SU-DHL-6 (cell line): Measurements from ENCODE around the gene WDFY1.

Experiments
- EZH2phosphoT487 ChIP-seq: fragments of 200-600 bp; sonication (generic), shearing (Covaris generic); conservative IDR thresholded peaks from 2 replicates; pipeline ENCODE4 v1.6.1; 2018; ENCODE audit warnings: mild to moderate bottlenecking, antibody characterized with exemption, low read length, moderate library complexity, mixed read lengths
- TF ChIP-seq, protein P1 (sequence below): fragments of 200-600 bp; sonication (generic); IDR thresholded peaks from one replicate; pipeline ENCODE4 v1.5.1; 2017; ENCODE audit warnings: antibody characterized with exemption, mild to moderate bottlenecking, low read length, moderate library complexity; ENCODE audit not compliant: insufficient read depth, poor library complexity, severe bottlenecking

GRCh38 chr2:223829128-223829527 is 116.0 kb downstream of the WDFY1 start:
- TF ChIP-seq, protein P1, sequence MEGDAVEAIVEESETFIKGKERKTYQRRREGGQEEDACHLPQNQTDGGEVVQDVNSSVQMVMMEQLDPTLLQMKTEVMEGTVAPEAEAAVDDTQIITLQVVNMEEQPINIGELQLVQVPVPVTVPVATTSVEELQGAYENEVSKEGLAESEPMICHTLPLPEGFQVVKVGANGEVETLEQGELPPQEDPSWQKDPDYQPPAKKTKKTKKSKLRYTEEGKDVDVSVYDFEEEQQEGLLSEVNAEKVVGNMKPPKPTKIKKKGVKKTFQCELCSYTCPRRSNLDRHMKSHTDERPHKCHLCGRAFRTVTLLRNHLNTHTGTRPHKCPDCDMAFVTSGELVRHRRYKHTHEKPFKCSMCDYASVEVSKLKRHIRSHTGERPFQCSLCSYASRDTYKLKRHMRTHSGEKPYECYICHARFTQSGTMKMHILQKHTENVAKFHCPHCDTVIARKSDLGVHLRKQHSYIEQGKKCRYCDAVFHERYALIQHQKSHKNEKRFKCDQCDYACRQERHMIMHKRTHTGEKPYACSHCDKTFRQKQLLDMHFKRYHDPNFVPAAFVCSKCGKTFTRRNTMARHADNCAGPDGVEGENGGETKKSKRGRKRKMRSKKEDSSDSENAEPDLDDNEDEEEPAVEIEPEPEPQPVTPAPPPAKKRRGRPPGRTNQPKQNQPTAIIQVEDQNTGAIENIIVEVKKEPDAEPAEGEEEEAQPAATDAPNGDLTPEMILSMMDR = no peak
- no peak for TF ChIP-seq EZH2phosphoT487
